Testis (tissue), 3 donors: Measurements from ENCODE around the gene PRKAG2. TPM values are rescaled to one million over a fixed set of nuclear protein-coding genes. Genes with fewer than 3 reads are reported as not detected.

Experiments used
- DNase-seq: peaks from one replicate; pipeline ENCODE4 v3.0.0-alpha.2; 2019
- H3K27ac ChIP-seq, 2 donors: fragments of 200-600 bp; sonication (generic); one replicate each; pipeline ENCODE4 v1.5.1; 2019
- H3K27me3 ChIP-seq: fragments of 200-600 bp; sonication (generic); one replicate; pipeline ENCODE4 v1.5.1; 2019
- H3K36me3 ChIP-seq: fragments of 200-600 bp; sonication (generic); one replicate; pipeline ENCODE4 v1.5.1; 2017; ENCODE audit warnings: low read depth; ENCODE audit errors: missing control alignments
- H3K4me1 ChIP-seq: fragments of 200-600 bp; sonication (generic); one replicate; pipeline ENCODE4 v1.5.1; 2019
- H3K4me3 ChIP-seq, 2 donors: fragments of 200-600 bp; sonication (generic); one replicate each; pipeline ENCODE4 v1.5.1; 2017 to 2019
- H3K9me3 ChIP-seq: fragments of 200-600 bp; sonication (generic); one replicate; pipeline ENCODE4 v1.5.1; 2017
- CTCF ChIP-seq, 3 experiments: fragments of 450-650 bp in 2 of 3; fragments of 200-600 bp in 1 of 3; sonication (generic) in 1 of 3; IDR thresholded peaks; one replicate each; pipeline ENCODE4 v1.5.1; 2016 to 2019; ENCODE audit warnings: antibody characterized with exemption in 3 of 3, mild to moderate bottlenecking in 2 of 3, moderate library complexity in 1 of 3
- POLR2A ChIP-seq: fragments of 450-650 bp; IDR thresholded peaks from one replicate; pipeline ENCODE4 v1.6.1; 2017; ENCODE audit warnings: antibody characterized with exemption, mild to moderate bottlenecking, moderate library complexity
- WGBS, 2 donors: methylation state at CpG; one replicate each; pipeline ENCODE4 v1.1.5; 2018; 5-methylcytosine and 5-hydroxymethylcytosine counted together
- intact Hi-C: fragments of 100-400 bp; cut with DNase I; formaldehyde crosslinking; loops from one replicate; pipeline ENCODE4 v1.15.1; 2023; ENCODE audit warnings: low total_unique reads
- polyA plus RNA-seq: library from polyadenylated mRNA; stranded (reverse); fragments of 350-450 nt; fragmentation: Illumina TruSeq; extraction: RNeasy Lipid Tissue Mini Kit (QIAGEN cat#74804); gene quantifications from one replicate; pipeline ENCODE4 v1.2.3, GENCODE V29; 2014; ENCODE audit warnings: low read depth, low replicate concordance; ENCODE audit not compliant: insufficient read depth
- total RNA-seq, 2 donors: library from RNA; depleted of rRNA; stranded (reverse); fragments of >200 nt; gene quantifications; one replicate each; pipeline ENCODE4 v1.2.3, GENCODE V29; 2016

Gene PRKAG2
- total and polyA plus RNA-seq, 3 donors from 2014 or later: 27.9 to 28.7 (median 28.6) TPM

DNA sequence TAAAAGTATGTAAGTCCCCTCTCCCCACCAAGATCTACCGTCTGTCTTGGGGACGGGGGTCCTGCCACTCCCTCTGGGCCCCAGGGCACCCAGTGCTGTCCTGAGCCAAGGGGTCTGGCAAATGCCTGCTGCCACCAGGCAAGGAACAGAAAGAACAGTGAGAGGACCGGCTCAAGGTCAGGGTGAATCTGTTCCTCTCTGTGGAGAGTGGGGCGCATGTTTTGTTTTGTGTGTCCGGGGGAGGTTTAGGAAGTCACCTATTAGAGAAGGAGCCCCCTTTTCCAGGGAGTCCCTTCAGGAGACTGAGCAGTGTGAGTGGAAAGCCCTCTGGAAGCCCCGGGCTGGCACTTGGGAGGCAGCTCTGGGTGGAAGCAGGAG, 198.7 kb downstream of the PRKAG2 start:
- no peak for DNase-seq
- intact Hi-C loops: no loop called here
- Histone ChIP-seq H3K4me1 (peaks cover 7% of the 10 kb centered on the region), H3K27me3 (no peaks in the 10 kb centered on the region), H3K27ac (no peak overlapping the region), H3K9me3 (no peaks in the 10 kb centered on the region), H3K36me3 (no peaks in the 10 kb centered on the region), H3K4me3 (no peak overlapping the region)
- 68 to 94% methylated on average over 4 to 6 of the region's 6 CpGs for WGBS, 2 donors
- TF ChIP-seq CTCF (IDR thresholded peaks at IDR 0.05) (no peak), POLR2A (no peak)

DNA sequence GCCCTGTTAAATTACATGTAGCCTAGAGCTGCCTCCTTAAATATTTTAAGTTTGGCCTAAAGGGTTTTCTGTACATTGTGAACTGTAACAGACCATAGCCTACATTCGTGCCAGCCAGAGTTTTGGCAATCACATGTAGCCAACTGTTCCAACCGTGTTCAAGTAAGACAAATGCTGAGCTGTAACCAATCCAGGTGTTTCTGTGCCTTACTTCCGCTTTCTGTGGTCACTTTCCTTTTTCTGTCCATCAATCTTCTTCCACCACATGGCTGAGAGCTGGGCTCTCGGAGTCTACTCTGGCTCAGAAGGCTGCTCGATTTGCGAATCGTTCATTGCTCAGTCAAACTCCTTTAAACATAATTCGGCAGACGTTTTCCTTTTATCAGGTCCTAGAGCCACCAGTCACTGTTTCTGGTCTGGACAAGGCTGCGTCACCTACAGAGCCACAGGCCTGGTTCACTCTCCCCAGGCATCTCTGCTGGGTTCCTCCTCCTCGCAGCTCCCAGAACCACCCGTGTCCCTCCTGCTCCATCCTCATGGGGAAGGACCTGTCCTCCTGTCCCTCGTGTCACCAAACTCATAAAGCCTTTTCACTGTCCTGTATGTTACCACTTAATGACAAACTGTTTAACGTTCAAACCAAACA, 199.2 kb downstream of the PRKAG2 start:
- TF ChIP-seq CTCF (IDR thresholded peaks at IDR 0.05): no peak
- no peak for TF ChIP-seq POLR2A
- no peaks in the 10 kb centered on the region for H3K36me3 ChIP-seq
- no peak for DNase-seq
- H3K27ac ChIP-seq: no peak overlapping the region
- H3K4me3 ChIP-seq: no peak overlapping the region
- H3K4me1 ChIP-seq: peaks cover 7% of the 10 kb centered on the region
- intact Hi-C loops: no loop called here
- H3K9me3 ChIP-seq: no peaks in the 10 kb centered on the region
- 77 to 80% methylated on average over 14 of the region's 14 CpGs for WGBS, 2 donors
- no peaks in the 10 kb centered on the region for H3K27me3 ChIP-seq

DNA sequence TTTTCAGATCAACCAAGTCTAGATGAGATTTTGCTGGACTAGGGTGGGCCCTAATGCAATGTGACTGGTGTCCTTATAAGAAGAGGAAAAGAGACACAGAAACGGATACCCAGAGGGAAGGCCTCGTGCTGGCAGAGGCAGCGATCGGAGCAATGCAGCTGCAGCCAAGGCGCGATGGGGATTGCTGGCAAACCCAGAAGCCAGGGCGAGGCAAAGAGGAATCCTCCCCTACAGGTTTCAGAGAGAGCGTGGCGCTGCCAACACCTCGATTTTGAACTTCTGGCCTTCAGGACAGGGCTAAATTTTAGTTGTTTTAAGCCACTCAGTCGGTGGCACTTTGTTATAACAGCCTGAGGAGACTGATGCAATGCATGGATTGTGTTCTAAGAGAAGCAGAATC, 200.2 kb downstream of the PRKAG2 start:
- DNase-seq: no peak

GRCh38 chr7:151675196-151675920, 201.6 kb downstream of the PRKAG2 start:
- peaks cover 2% of the 10 kb centered on the region for H3K4me1 ChIP-seq
- no peak for TF ChIP-seq POLR2A
- no peak for TF ChIP-seq CTCF (IDR thresholded peaks at IDR 0.05)
- no peak overlapping the region for H3K27ac ChIP-seq
- H3K27me3 ChIP-seq: no peaks in the 10 kb centered on the region
- WGBS, 2 donors: 94 to 95% methylated on average over 25 to 26 of the region's 26 CpGs
- intact Hi-C loops: no loop called here
- no peaks in the 10 kb centered on the region for H3K9me3 ChIP-seq
- H3K36me3 ChIP-seq: no peaks in the 10 kb centered on the region
- no peak for DNase-seq
- H3K4me3 ChIP-seq: no peak overlapping the region

More for the DNA sequence above, 200.2 kb downstream of the PRKAG2 start:
- Histone ChIP-seq H3K27ac (no peak overlapping the region), H3K36me3 (no peaks in the 10 kb centered on the region), H3K27me3 (no peaks in the 10 kb centered on the region), H3K4me1 (peaks cover 7% of the 10 kb centered on the region), H3K4me3 (no peak overlapping the region), H3K9me3 (no peaks in the 10 kb centered on the region)
- 84 to 85% methylated on average over 11 of the region's 11 CpGs for WGBS, 2 donors
- intact Hi-C loops: no loop called here
- no peak for TF ChIP-seq POLR2A
- TF ChIP-seq CTCF (IDR thresholded peaks at IDR 0.05): no peak
